Stimulated activated CD8-positive, alpha-beta memory T cell treated with anti-CD3 and anti-CD28 coated beads, Interleukin-4, amount 100 ng/mL, for 24 hours (primary cell): ENCODE measurements around the gene C9orf85.
"Not testable (repeated sequence)": the region's sequence is repeated elsewhere in the genome, so short reads cannot be mapped to it uniquely, and the experiment has no call there.

ENCODE experiments used
- DNase-seq: peaks from one replicate; pipeline ENCODE4 v3.0.0-alpha.2; 2020; ENCODE audit warnings: low read depth

C9orf85 gene

GRCh38 chr9:71941998-71942567 is 30.6 kb downstream of the C9orf85 start:
- DNase-seq, result no peak

GRCh38 chr9:71944754-71945375 is 33.4 kb downstream of the C9orf85 start:
- no peak for DNase-seq

- not testable (repeated sequence) for DNase-seq
Measured at GRCh38 chr9:71954652-71955051, 43.2 kb downstream of the C9orf85 start.

- DNase-seq, result no peak
Measured at GRCh38 chr9:71955300-71955915, 44.0 kb downstream of the C9orf85 start.

- DNase-seq, result no peak
Measured at GRCh38 chr9:71962328-71962727, 50.9 kb downstream of the C9orf85 start.

- DNase-seq, result not testable (repeated sequence)
Measured at GRCh38 chr9:71963471-71963996, 52.1 kb downstream of the C9orf85 start.

GRCh38 chr9:71965403-71965802 is 54.0 kb downstream of the C9orf85 start:
- no peak for DNase-seq

GRCh38 chr9:71966601-71967000 is 55.2 kb downstream of the C9orf85 start:
- DNase-seq, result no peak

- no peak for DNase-seq
Measured at GRCh38 chr9:71968541-71969090, 57.2 kb downstream of the C9orf85 start.

- DNase-seq, result no peak
Measured at GRCh38 chr9:71975833-71976232, 64.4 kb downstream of the C9orf85 start.

GRCh38 chr9:71977003-71977402 is 65.6 kb downstream of the C9orf85 start:
- no peak for DNase-seq

GRCh38 chr9:71980266-71981190 is 69.1 kb downstream of the C9orf85 start:
- DNase-seq, result no peak

- no peak for DNase-seq
Measured at GRCh38 chr9:71981944-71982343, 70.5 kb downstream of the C9orf85 start.

GRCh38 chr9:71984403-71984802 is 73.0 kb downstream of the C9orf85 start:
- no peak for DNase-seq

- no peak for DNase-seq
Measured at GRCh38 chr9:71984831-71985281, 73.4 kb downstream of the C9orf85 start.

GRCh38 chr9:71985297-71985911 is 74.0 kb downstream of the C9orf85 start:
- DNase-seq, result no peak

- no peak for DNase-seq
Measured at GRCh38 chr9:71986900-71987299, 75.5 kb downstream of the C9orf85 start.

- no peak for DNase-seq
Measured at GRCh38 chr9:71987471-71988371, 76.3 kb downstream of the C9orf85 start.

- DNase-seq, result no peak
Measured at GRCh38 chr9:71990466-71990865, 79.0 kb downstream of the C9orf85 start.

- no peak for DNase-seq
Measured at GRCh38 chr9:72005451-72005850, 94.0 kb downstream of the C9orf85 start.
